SK-N-MC (cell line): Measurements from ENCODE around the gene CNNM3.

ENCODE experiments used
- DNase-seq: peaks from one replicate; pipeline ENCODE4 v3.0.0-alpha.2; 2011; ENCODE audit warnings: low read depth, low spot score
- H3K27ac ChIP-seq: fragments of 200-600 bp; sonication (generic); 2 replicates; pipeline ENCODE4 v1.5.1; 2016; ENCODE audit warnings: mixed run types
- H3K36me3 ChIP-seq: fragments of 200-600 bp; sonication (generic); 2 replicates; pipeline ENCODE4 v1.6.1; 2017; ENCODE audit warnings: antibody characterized with exemption, low read length, mixed read lengths; ENCODE audit not compliant: insufficient read depth
- H3K4me3 ChIP-seq: fragments of 200-600 bp; sonication (generic); 2 replicates; pipeline ENCODE4 v1.5.1; 2016
- H3K9ac ChIP-seq: fragments of 200-600 bp; sonication (generic); 2 replicates; pipeline ENCODE4 v1.8.0; 2017; ENCODE audit warnings: mixed run types, mixed read lengths; ENCODE audit not compliant: insufficient read length
- H3K9me3 ChIP-seq: fragments of 200-600 bp; sonication (generic); 2 replicates; pipeline ENCODE4 v1.6.1; 2017; ENCODE audit warnings: low read depth, mild to moderate bottlenecking, antibody characterized with exemption, low read length, moderate library complexity, mixed read lengths
- EZH2 ChIP-seq: fragments of 200-600 bp; sonication (generic); IDR thresholded peaks from one replicate; pipeline ENCODE4 v1.6.1; 2017; ENCODE audit warnings: antibody characterized with exemption
- FOXP2 ChIP-seq: optimal IDR thresholded peaks from 2 replicates; pipeline ENCODE3; 2011; ENCODE audit warnings: mild to moderate bottlenecking, moderate library complexity; ENCODE audit not compliant: insufficient read depth; ENCODE audit errors: extremely low read length, control extremely low read depth
- POLR2AphosphoS5 ChIP-seq: IDR thresholded peaks from 2 replicates; pipeline ENCODE4 v1.6.1; 2012; ENCODE audit warnings: mild to moderate bottlenecking, low read depth, low read length, borderline replicate concordance

CNNM3 gene

DNA sequence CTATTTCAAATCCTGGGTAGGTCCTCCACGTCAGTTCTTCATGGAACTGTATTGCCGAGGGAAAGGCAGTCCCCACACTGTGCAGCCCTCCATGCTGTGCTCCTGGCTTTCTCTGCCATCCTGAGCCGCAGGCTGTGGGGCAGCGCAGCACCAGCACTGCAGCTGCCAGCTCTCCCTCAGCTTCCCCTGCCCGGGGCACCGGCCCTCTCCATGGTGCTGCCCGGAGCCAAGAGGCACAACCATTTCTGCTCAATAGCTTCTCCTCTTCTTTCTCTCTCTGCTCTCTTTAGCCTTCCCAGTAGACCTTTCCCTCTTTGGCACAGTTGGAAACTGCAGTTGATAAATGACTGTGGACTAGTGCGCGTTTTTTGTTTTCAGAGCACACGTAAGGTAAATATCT lies 15.6 kb downstream of the CNNM3 start:
- TF ChIP-seq POLR2AphosphoS5 (no peak), EZH2 (no peak), FOXP2 (no peak)
- Histone ChIP-seq H3K9ac (no peak overlapping the region), H3K36me3 (peaks cover 15% of the 10 kb centered on the region; the same call in 1 of the 2 replicates), H3K9me3 (no peaks in the 10 kb centered on the region), H3K27ac (no peak overlapping the region), H3K4me3 (no peak overlapping the region)
- DNase-seq: no peak

DNA sequence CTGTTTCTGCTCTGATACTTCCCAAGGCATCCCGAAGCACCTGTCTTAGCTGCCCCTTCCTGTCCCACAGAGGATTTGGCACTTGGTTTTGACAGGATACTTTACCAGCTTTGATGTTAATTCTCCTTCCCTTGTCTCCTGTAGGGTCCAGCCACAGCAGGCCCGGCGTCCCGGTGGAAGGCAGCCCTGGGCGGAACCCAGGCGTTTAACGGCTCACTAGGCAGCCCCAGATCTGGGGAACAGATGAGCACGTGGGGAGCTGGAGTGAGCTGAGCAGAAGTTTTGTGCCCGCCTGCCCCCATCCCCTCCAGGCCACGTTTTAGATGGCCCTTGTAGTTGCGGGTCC lies 16.3 kb downstream of the CNNM3 start:
- no peak overlapping the region for H3K9ac ChIP-seq
- no peak overlapping the region for H3K27ac ChIP-seq
- no peaks in the 10 kb centered on the region for H3K9me3 ChIP-seq
- no peak for DNase-seq
- H3K36me3 ChIP-seq: peaks cover 15% of the 10 kb centered on the region; the same call in 1 of the 2 replicates
- TF ChIP-seq EZH2 (no peak), POLR2AphosphoS5 (no peak), FOXP2 (no peak)
- no peak overlapping the region for H3K4me3 ChIP-seq

DNA sequence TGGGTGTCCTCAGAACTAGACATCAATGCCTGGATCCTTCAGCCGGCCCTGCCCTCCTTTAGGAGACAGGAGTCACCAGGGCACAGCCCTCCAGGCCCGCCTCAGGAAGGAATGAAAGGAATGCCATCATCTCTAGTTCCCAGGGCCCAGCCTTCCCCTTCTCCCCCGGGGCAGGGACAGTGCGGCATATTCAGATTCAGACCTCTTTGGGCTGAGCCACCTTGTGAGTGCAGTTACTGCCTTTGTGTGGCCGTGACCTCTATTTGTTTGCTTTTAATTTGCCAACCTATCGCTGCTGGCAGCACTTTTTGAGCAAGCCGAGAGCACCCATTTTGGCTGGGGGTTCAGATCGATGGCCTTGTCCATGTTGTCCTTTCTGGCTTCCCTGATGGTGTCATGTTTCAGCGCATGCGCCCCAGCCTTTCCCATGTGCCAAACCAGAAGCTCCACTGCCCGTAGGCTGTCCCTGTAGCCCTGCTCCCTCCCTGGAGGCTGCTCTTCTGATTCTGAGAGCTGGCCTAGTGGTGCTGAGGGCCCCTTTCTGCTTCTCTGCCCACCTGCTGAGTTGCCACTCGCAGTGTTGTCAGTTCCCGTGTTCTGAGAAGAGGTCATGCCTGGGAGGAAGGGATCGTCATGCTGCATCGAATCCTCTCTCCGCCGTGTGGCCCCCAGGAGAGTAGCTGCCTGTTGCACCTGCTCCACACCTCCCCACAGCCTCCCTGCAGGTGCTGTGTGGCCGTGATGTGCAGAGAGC lies 16.9 kb downstream of the CNNM3 start:
- DNase-seq: no peak
- H3K27ac ChIP-seq: no peak overlapping the region
- peaks cover 15% of the 10 kb centered on the region; the same call in 1 of the 2 replicates for H3K36me3 ChIP-seq
- no peak overlapping the region for H3K4me3 ChIP-seq
- TF ChIP-seq EZH2 (no peak), POLR2AphosphoS5 (no peak)
- H3K9ac ChIP-seq: no peak overlapping the region
- H3K9me3 ChIP-seq: no peaks in the 10 kb centered on the region

DNA sequence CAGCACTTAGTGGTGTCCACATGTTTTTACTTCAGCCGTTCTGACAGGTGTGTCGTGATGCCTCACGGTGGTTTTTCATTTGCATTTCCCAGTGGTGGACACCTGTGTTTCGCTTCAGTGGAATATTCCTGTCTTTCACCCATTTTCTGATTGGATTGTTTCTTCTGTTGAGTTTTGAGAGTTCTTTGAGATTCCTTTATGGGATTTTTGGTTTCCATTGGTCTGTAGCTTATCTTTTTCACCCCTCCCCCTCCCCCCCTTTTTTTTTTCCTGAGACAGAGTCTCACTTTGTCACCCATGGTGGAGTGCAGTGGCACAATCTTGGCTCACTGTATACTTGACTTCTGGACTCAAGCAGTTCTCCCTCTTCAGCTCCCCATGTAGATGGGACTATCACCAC lies 19.8 kb downstream of the CNNM3 start:
- peaks cover 7% of the 10 kb centered on the region; the same call in 1 of the 2 replicates for H3K36me3 ChIP-seq
- no peak for TF ChIP-seq EZH2
- no peak overlapping the region for H3K9ac ChIP-seq
- H3K27ac ChIP-seq: no peak overlapping the region
- no peak for DNase-seq
- no peaks in the 10 kb centered on the region for H3K9me3 ChIP-seq
- H3K4me3 ChIP-seq: no peak overlapping the region

DNA sequence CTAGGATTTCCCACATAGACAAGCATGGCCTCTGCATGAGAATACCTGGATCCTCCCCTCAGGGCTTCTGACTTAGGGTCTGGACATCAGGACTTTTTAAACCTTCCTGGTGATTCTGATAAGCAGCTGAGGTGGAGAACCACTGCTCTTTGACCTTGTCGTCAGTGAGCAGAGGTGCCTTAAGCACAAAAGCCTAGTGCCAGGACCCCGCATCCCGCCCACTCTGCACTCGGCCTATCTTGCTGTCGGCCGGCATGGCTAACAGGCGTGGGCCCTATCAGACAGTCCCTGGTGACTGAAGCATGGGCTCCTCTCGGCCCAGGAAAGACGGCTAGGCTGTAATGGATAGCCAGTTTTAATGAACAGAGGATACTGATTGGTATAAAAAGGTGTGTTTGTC lies 21.5 kb downstream of the CNNM3 start:
- Histone ChIP-seq H3K9ac (no peak overlapping the region), H3K9me3 (no peaks in the 10 kb centered on the region), H3K27ac (no peak overlapping the region), H3K4me3 (no peak overlapping the region), H3K36me3 (no peaks in the 10 kb centered on the region; the same call in 1 of the 2 replicates)
- TF ChIP-seq FOXP2 (no peak), POLR2AphosphoS5 (no peak), EZH2 (no peak)
- no peak for DNase-seq

GRCh38 chr2:96838345-96839292 lies 22.6 kb downstream of the CNNM3 start:
- TF ChIP-seq POLR2AphosphoS5 (no peak), FOXP2 (no peak), EZH2 (no peak)
- Histone ChIP-seq H3K9me3 (no peaks in the 10 kb centered on the region), H3K4me3 (no peak overlapping the region), H3K9ac (no peak overlapping the region), H3K27ac (no peak overlapping the region), H3K36me3 (no peaks in the 10 kb centered on the region; the same call in 1 of the 2 replicates)
- DNase-seq: no peak

DNA sequence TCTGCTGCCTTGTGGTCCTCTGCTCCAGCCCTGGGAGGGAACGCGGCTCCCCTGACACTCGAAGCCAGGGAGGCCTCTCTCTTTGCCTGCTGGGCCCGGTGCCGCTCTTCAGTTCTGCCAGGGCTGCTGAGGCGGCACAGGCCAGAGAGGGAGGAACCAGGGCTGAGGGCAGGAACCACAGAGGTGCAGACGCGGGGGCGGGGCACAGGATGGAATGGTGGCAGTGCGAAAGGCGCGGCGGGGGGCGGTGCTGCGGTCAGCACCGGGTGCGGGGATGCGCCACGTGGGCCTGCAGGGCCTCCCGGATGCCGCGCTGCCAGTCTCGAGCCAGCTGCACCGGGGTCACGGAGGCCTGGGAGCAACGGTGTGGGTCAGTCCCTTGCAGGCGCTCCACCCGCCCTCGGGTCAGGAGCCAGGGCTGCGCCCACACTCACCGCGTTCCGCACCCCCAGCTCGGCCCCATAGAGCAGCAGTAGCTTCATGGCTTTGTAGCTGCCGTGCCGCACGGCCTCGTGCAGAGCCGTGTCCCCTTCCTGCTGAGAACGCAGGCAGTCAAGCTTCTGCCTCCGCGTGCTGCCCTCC lies 23.3 kb downstream of the CNNM3 start:
- Histone ChIP-seq H3K27ac (no peak overlapping the region), H3K4me3 (no peak overlapping the region), H3K9me3 (no peaks in the 10 kb centered on the region), H3K36me3 (no peaks in the 10 kb centered on the region; the same call in 1 of the 2 replicates), H3K9ac (no peak overlapping the region)
- no peak for DNase-seq
- no peak for TF ChIP-seq FOXP2
- TF ChIP-seq EZH2: no peak
